ENCODE measurements around the gene TXNIP.

TXNIP gene

GRCh38 chr1:145995148-145995881, 1.1 kb downstream of the TXNIP start:
- H3K4me3 ChIP-seq (replicated peaks; ENCODE audit: low read depth, low read length), result peak overlapping the region; percentile 93
- no peak for DNase-seq (ENCODE audit: extremely low read depth, low read depth)
- no peak for TF ChIP-seq CTCF (IDR thresholded peaks at IDR 0.05; ENCODE audit: low read depth, low read length, missing control alignments)

- DNase-seq (ENCODE audit: extremely low read depth, low read depth), result no peak
- peak overlapping the region; percentile 93 for H3K4me3 ChIP-seq (replicated peaks; ENCODE audit: low read depth, low read length)
- no peak for TF ChIP-seq CTCF (IDR thresholded peaks at IDR 0.05; ENCODE audit: low read depth, low read length, missing control alignments)
Observed at GRCh38 chr1:145994391-145995120, 1.8 kb downstream of the TXNIP start.

- H3K4me3 ChIP-seq (replicated peaks; ENCODE audit: low read depth, low read length), result peak overlapping the region; percentile 93
- DNase-seq (ENCODE audit: extremely low read depth, low read depth), result no peak
Observed at GRCh38 chr1:145993618-145994390, 2.6 kb downstream of the TXNIP start.

GRCh38 chr1:145992958-145993617, 3.3 kb downstream of the TXNIP start:
- peak overlapping the region; percentile 93 for H3K4me3 ChIP-seq (replicated peaks; ENCODE audit: low read depth, low read length)
- no peak for TF ChIP-seq CTCF (IDR thresholded peaks at IDR 0.05; ENCODE audit: low read depth, low read length, missing control alignments)
- DNase-seq (ENCODE audit: extremely low read depth, low read depth), result no peak

More at GRCh38 chr1:145993618-145994390, 2.6 kb downstream of the TXNIP start:
- no peak for TF ChIP-seq CTCF (IDR thresholded peaks at IDR 0.05; ENCODE audit: low read depth, low read length, missing control alignments)

GRCh38 chr1:145992502-145992936, 3.9 kb downstream of the TXNIP start:
- no peak overlapping the region for H3K4me3 ChIP-seq (replicated peaks; ENCODE audit: low read depth, low read length)
- TF ChIP-seq CTCF (IDR thresholded peaks at IDR 0.05; ENCODE audit: low read depth, low read length, missing control alignments), result no peak
- DNase-seq (ENCODE audit: extremely low read depth, low read depth), result no peak

- no peak overlapping the region for H3K4me3 ChIP-seq (replicated peaks; ENCODE audit: low read depth, low read length)
- DNase-seq (ENCODE audit: extremely low read depth, low read depth), result no peak
- TF ChIP-seq CTCF (IDR thresholded peaks at IDR 0.05; ENCODE audit: low read depth, low read length, missing control alignments), result no peak
Observed at GRCh38 chr1:145991735-145992412, 4.5 kb downstream of the TXNIP start.

All from HFF-Myc (cell line).